NCI-H1694 (cell line): Measurements from ENCODE around the gene PTPN20.
"Not testable (repeated sequence)": the region's sequence is repeated elsewhere in the genome, so short reads cannot be mapped to it uniquely, and the experiment has no call there.

ENCODE experiments used
- DNase-seq: peaks from one replicate; lab custom pipeline; 2025; lab: John Stamatoyannopoulos, UW

PTPN20 gene

GRCh38 chr10:46960742-46961141, 49.5 kb downstream of the PTPN20 start:
- DNase-seq: not testable (repeated sequence)

DNA sequence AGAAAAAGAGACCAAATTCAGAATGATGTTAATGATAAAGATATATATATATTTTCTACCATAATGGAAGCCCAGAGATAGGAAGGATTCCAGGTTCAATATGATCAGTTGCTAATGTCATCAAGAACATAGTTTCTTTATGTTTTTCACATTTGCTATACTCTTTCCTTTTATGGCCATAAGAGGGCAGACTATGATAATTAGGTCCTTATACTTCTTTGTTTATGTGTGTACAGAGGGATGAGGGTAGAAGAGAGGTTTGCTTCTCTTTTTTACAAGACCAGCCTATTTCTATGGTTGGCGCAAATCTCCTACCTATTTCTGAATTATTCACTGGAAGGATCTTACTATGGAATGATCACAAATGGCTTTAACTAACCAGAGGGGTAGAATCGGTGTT, 52.1 kb downstream of the PTPN20 start:
- not testable (repeated sequence) for DNase-seq

- DNase-seq: not testable (repeated sequence)
Observed at GRCh38 chr10:46967013-46967412, 55.8 kb downstream of the PTPN20 start.

DNA sequence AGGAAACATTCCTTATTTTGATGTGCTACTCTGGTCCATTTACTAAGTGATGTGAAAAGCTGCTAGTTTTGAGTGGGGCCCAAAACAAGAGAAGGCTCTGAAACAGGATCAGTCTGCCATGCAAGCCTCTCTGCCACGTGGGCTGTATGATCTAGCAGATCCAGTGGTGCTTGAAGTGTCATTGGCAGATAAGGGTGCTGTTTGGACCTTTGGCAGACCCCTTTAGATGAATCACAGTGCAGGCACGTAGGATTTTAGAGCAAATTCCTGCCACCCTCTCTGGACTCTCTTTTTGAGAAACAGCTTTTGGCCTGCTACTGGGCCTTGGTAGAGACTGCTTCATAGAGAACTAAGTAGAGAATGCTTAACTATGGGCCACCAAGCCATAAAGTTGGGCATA, 69.0 kb downstream of the PTPN20 start:
- not testable (repeated sequence) for DNase-seq

DNA sequence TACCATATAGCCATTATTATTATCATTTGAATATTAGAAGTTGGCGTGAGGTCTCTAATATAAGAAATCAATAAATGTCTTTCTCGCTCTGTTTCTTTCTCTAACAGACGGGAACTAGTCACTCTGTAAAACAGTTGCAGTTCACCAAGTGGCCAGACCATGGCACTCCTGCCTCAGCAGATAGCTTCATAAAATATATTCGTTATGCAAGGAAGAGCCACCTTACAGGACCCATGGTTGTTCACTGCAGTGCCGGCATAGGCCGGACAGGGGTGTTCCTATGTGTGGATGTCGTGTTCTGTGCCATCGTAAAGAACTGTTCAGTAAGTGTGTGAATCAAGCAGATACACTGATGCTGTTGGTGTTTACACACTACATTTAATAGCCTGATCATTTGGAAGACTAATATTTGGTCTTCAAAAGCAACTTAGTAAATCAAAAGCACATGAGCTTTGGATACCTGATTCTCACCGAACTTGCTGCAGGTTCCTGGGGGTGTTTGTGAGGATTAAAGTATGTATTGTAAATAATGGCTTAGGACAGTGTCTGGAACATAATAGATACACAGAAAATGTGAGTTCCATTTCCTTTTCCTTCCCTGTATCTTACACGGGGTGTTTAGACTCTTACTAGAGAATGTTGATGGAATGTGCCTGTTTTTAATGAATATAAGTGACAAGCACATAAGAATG, 76.2 kb downstream of the PTPN20 start:
- DNase-seq: not testable (repeated sequence)

DNA sequence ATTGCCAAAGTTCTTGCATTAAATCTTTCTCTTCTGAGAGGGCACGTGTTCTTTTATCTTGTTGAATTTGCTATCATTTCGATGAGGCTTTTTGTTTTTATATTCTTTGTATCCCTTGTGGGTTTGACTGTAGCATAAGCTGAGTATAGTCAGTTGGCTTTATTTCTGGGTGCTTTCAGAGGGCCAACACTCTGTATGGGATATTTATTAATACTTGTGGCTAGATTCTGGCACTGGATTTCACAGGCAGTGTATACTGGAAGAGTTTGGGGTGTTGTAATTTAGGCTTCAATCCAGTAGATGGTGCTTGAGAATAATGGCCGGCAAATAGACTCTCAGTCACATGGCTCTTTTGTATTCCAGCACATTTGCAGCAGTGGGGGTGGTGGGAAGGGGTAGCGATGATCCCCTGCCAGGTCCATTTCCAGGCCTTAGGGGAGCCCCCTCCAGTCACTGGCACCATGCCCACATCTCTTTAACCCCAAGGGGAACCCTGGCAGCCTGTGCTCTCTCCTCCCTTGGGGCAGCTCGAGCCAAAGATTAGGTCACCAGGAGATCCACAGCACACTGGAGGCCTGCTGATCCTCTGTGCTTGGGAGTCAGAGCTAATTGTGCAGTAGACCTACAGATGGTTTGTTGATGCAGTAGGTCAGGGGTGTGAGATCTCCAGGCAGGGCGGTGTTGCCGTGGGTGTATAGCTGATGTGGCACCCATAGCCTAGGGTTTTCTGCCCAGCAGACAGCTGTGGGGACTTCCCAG, 81.8 kb downstream of the PTPN20 start:
- DNase-seq: peak; percentile 0

GRCh38 chr10:46995234-46995633, 84.0 kb downstream of the PTPN20 start:
- DNase-seq: no peak

DNA sequence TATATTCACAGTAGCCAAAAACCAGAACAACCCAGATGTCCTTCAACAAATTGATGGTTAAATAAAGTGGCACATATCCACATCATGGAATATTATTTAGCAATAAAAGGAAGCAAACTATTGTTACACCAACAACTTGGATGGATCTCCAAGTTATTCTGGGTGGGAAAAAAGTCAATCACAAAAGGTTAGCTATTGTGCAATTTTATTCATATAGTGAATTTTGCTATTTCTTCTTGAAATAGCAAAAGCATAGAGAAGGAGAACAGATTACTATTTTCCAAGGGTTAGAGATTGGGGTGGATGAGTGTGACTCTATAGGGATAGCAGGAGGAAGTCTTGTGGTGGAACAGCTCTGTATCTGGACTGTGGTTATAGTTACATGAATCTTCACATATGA, 87.0 kb downstream of the PTPN20 start:
- DNase-seq: no peak

DNA sequence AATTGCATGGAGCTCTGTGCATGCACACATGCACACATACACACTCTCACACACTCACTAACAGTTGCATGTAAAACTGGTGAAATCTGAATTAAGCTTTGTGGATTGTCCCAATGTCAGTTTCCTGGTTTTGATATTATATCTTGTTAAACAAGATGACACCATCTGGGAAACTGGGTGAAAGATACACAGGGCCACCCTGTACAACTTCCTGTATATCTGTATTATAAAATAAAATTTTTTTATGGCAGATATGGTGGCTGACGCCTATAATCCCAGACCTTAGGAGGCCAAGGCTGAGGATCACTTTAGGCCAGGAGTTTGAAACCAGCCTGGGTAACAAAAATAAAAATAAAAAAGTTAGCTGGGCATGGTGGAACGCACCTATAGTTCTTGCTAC, 87.4 kb downstream of the PTPN20 start:
- no peak for DNase-seq

- DNase-seq: no peak
Observed at GRCh38 chr10:46999217-46999616, 88.0 kb downstream of the PTPN20 start.

DNA sequence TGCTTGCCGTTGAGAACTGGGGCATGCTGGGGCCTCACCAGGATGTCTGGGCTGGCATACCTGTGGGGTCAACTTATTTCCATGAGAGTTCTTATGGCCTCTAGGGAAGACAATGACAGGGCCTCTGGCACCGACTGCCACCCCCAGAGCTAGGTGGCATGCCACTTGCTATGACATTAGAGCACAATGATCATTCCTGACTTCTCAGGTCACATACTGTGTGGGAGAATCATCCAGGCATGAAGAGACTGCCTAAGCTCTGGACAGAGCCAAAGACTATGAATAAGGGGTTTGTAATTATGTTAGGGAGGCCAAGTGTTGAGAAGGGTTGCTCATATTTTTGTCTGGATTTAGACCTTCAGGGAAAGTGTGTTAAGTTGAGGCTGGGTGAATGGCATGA, 97.5 kb downstream of the PTPN20 start:
- DNase-seq: no peak

DNA sequence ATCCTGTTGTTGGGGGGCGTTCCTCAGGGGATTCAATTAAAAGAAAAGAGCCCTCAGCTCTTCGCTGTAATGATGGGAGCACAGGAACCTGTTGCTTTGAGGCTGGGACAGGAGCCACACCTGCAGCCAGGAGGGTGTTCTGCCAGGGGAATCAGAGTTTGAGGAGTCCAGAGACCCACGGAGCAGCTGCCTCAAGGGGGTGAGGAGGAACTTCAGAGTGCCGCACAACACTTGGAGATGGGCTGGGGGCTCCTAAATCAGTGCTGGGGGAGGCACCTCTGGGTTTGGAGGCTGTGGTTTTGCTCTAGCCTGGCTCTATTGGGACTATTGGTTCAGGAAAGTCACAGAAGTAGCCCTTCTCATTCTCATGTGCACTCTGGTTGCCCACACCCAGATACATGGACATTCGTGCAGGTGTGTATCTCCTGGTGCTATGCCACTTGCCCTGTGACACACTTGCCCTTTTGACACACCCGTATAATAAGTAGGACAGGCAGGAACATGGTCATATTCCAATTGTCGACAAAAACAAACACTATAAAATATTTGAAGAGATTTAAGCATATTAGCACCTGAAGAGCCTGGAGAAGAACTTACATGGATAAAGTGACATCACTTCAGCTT, 98.1 kb downstream of the PTPN20 start:
- no peak for DNase-seq

DNA sequence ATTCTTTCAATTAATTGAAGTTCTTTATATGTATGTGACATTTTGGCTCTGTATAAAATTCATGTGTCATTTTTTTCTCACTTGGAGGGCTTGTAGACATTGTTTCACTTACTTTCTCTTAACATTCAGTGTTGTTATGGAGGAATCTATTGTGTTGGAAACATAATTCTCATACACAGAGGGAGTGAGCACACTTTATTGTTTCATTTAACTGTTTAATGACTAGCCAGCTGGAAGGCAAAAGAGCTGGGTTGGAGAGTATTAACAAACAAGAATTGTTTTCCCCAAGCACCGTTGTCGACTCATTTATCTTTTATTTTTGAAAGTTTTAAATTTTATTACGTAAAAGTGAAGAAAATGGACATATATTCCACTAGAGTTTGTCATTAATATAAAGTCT, 98.8 kb downstream of the PTPN20 start:
- no peak for DNase-seq

GRCh38 chr10:47012214-47012613, 101.0 kb downstream of the PTPN20 start:
- no peak for DNase-seq

- no peak for DNase-seq
Observed at GRCh38 chr10:47013507-47014154, 102.4 kb downstream of the PTPN20 start.

DNA sequence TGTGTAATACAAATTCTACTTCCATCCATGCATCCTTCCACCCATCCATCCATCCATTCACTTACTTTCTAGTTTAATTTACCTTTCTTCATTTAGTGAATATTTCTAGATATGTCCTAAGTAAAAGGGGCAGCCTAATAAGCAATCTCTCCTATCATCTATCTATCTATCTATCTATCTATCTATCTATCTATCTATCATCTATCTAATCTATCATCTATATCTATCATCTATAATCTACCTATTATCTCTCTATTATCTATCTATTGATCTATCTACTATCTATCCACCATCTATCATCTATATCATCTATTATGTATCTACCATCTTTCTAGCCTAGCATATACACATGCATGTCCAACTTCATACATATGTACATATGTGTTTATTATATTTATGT, 104.2 kb downstream of the PTPN20 start:
- no peak for DNase-seq

GRCh38 chr10:47016564-47016963, 105.3 kb downstream of the PTPN20 start:
- DNase-seq: no peak

DNA sequence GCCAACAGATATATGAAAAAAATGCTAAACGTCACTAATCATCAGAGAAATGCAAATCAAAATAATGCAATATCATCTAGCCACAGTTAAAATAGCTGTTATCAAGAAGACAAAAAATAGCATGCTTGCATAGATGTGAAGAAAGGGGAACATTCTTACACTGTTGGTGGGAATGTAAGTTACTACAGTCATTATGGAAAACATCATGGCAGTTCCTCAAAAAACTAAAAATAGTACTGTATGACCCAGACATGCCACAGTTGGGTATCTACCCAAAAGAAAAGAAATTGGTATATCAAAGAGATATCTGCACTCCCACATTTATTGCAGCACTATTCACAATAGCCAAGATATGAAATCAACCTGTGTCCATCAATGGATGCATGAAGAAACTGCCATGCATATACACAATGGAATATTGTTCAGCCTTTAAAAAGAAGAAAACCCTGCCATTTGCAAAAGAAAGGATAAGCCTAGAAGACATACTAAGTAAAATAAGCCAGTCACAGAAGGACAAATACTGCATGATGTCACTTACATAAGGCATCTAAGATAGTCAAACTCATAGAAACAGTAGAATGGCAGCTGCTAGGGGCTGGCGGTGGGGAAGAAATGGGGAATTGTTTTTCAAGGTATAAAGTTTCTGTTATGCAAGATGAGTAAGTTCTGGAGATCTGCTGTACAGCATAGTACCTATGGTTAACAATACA, 107.0 kb downstream of the PTPN20 start:
- DNase-seq: no peak

GRCh38 chr10:47019155-47020145, 108.2 kb downstream of the PTPN20 start:
- DNase-seq: no peak

DNA sequence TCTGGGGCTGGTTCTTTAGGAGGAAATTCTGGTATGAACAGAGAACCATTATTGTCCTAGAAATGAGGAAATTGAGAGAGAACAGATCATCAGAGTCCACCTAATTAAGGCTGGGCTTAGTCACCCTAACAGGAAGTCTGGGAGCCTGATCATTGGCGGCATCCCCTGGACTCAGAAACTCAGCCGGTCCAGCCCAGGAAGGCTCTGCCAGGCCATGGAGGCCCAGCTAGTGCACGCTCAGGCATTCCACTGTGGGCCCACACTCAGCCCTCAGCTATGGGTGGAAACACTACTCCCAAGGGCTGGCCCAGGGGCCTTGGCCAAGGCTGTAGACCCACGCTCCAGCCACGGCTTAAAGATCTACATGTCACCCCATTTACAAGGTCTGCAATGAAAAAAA, 109.2 kb downstream of the PTPN20 start:
- DNase-seq: no peak

- no peak for DNase-seq
Observed at GRCh38 chr10:47021850-47022249, 110.6 kb downstream of the PTPN20 start.
